ENCODE measurements around the gene LAMC1.

DNA sequence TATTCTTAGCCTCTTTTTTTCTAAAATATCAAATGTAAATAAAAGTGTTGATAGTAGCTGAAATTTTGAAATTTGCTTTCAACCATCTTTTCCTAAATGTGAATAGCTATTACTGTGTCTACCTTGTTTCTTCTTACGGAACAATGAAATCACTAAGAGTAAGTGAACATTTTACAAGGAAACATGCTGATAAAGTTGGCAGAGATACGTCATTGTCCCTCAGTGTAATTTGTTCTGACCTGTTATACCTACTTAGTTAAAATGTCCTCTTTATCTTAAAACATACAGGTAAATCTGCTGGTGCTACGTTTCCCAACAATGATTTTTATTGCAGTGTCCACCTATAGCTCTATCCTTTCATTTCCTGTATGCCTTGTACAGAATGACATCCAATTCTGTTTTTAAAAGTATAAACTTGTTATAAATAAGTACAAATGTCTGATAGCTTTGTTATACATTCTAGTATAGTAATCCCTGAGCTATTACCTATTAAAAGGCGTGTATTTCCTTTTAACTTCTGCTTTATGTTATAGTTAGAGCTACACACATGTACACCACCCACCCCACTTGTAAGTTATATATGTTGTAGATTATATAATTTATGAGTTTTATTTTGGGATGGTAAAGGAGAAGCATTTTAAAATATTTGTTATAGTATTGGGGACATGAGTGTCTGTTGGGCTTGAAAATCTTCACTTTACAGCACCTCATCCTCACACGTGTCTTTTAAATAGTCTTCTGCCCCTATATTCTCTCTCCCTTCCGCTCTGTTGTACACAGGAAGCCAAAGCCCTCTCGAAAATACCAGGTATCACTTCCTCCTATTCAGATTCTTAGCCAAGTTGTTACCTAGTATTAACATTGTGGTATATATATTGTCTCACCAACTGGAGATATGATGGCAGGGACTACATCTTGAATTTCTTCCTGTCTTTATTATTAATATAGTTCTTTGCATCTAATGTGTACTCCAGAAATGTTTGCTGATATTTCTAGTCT is 25.2 kb downstream of the LAMC1 start:
- TF ChIP-seq POLR2A (IDR thresholded peaks at IDR 0.05; ENCODE audit: low read length) (no peak), GATA1 (IDR thresholded peaks at IDR 0.05; ENCODE audit: low read depth, low read length) (no peak)

Data from erythroblast (primary cell).